HG02884 (cell line): ENCODE measurements around the gene PAPOLB.

Experiments used
- ATAC-seq: cut with Tn5 transposase; IDR thresholded peaks from one replicate; pipeline ENCODE4 v1.9.1; 2021; ENCODE audit warnings: mild to moderate bottlenecking, moderate library complexity; ENCODE audit not compliant: unreplicated experiment

PAPOLB gene

GRCh38 chr7:4842319-4843064 is 19.3 kb downstream of the PAPOLB start:
- no peak for ATAC-seq

- no peak for ATAC-seq
Observed at GRCh38 chr7:4841836-4842235, 20.0 kb downstream of the PAPOLB start.

GRCh38 chr7:4841007-4841784 is 20.6 kb downstream of the PAPOLB start:
- no peak for ATAC-seq

GRCh38 chr7:4840079-4840501 is 21.7 kb downstream of the PAPOLB start:
- ATAC-seq = no peak

GRCh38 chr7:4838626-4839334 is 23.1 kb downstream of the PAPOLB start:
- ATAC-seq = no peak

- no peak for ATAC-seq
Observed at GRCh38 chr7:4837803-4838625, 23.8 kb downstream of the PAPOLB start.

- no peak for ATAC-seq
Observed at GRCh38 chr7:4837041-4837802, 24.6 kb downstream of the PAPOLB start.

- ATAC-seq = no peak
Observed at GRCh38 chr7:4836206-4836661, 25.6 kb downstream of the PAPOLB start.

GRCh38 chr7:4835398-4836205 is 26.2 kb downstream of the PAPOLB start:
- ATAC-seq = no peak

GRCh38 chr7:4834601-4835397 is 27.0 kb downstream of the PAPOLB start:
- ATAC-seq = no peak

- ATAC-seq = no peak
Observed at GRCh38 chr7:4833691-4834600, 27.9 kb downstream of the PAPOLB start.

- no peak for ATAC-seq
Observed at GRCh38 chr7:4833176-4833575, 28.7 kb downstream of the PAPOLB start.

- no peak for ATAC-seq
Observed at GRCh38 chr7:4832711-4833110, 29.1 kb downstream of the PAPOLB start.

GRCh38 chr7:4831723-4832495 is 29.9 kb downstream of the PAPOLB start:
- no peak for ATAC-seq

GRCh38 chr7:4830176-4830575 is 31.7 kb downstream of the PAPOLB start:
- no peak for ATAC-seq

GRCh38 chr7:4828720-4829383 is 33.0 kb downstream of the PAPOLB start:
- no peak for ATAC-seq
